Epithelial cell of proximal tubule (primary cell): ENCODE measurements around the gene TAF7L. TPM values are rescaled to one million over a fixed set of nuclear protein-coding genes. Genes with fewer than 3 reads are reported as not detected.

Source experiments
- DNase-seq: peaks from one replicate; pipeline ENCODE4 v3.0.0-alpha.2; 2011; ENCODE audit warnings: low read depth
- H3K4me3 ChIP-seq: 2 replicates; pipeline ENCODE4 v1.5.1; 2011; ENCODE audit warnings: low read depth, mild to moderate bottlenecking, low read length
- CTCF ChIP-seq: conservative IDR thresholded peaks from 2 replicates; pipeline ENCODE4 v1.5.1; 2012; ENCODE audit warnings: low read depth, mild to moderate bottlenecking, low read length
- total RNA-seq: library from RNA; depleted of rRNA; stranded (reverse); fragments of >200 nt; gene quantifications from 2 replicates; pipeline ENCODE4 v1.2.3, GENCODE V29; 2015

Gene TAF7L
- total RNA-seq, 1 donor from 2014 or later = 1.3 TPM

GRCh38 chrX:101274198-101274597 lies 16.9 kb downstream of the TAF7L start:
- no peak for DNase-seq
- TF ChIP-seq CTCF = no peak
- H3K4me3 ChIP-seq = no peak overlapping the region

GRCh38 chrX:101265869-101266428 lies 25.2 kb downstream of the TAF7L start:
- no peak for TF ChIP-seq CTCF
- no peak overlapping the region for H3K4me3 ChIP-seq
- peak; percentile 12 for DNase-seq

GRCh38 chrX:101263766-101264165 lies 27.4 kb downstream of the TAF7L start:
- H3K4me3 ChIP-seq = no peak overlapping the region
- no peak for TF ChIP-seq CTCF
- DNase-seq = no peak

- TF ChIP-seq CTCF = no peak
- no peak for DNase-seq
- no peak overlapping the region for H3K4me3 ChIP-seq
Observed at GRCh38 chrX:101262590-101262989, 28.5 kb downstream of the TAF7L start.

- peak; percentile 46 for TF ChIP-seq CTCF
- no peak for DNase-seq
- H3K4me3 ChIP-seq = no peak overlapping the region
Observed at GRCh38 chrX:101260435-101260834, 30.7 kb downstream of the TAF7L start.

- no peak for DNase-seq
- no peak for TF ChIP-seq CTCF
- H3K4me3 ChIP-seq = no peak overlapping the region
Observed at GRCh38 chrX:101258259-101258581, 32.9 kb downstream of the TAF7L start.

GRCh38 chrX:101257448-101258258 lies 33.5 kb downstream of the TAF7L start:
- no peak overlapping the region for H3K4me3 ChIP-seq
- no peak for TF ChIP-seq CTCF
- DNase-seq = no peak
